ENCODE data around the gene GAB2.

GRCh38 chr11:78376858-78377257 is 40.8 kb downstream of the GAB2 start:
- TF ChIP-seq PATZ1 (CRISPR knock-in tag; IDR thresholded peaks at IDR 0.05; ENCODE audit: borderline replicate concordance) (no peak), ZNF565 (CRISPR knock-in tag; conservative IDR thresholded peaks at IDR 0.05; ENCODE audit: low read depth) (no peak), ZNF8 (CRISPR knock-in tag; IDR thresholded peaks at IDR 0.05) (no peak), PPARA (CRISPR knock-in tag; IDR thresholded peaks at IDR 0.05; ENCODE audit: borderline replicate concordance) (no peak), TOX (CRISPR knock-in tag; IDR thresholded peaks at IDR 0.05; ENCODE audit: borderline replicate concordance) (no peak), GLIS3 (CRISPR knock-in tag; IDR thresholded peaks at IDR 0.05) (no peak), OSR1 (CRISPR knock-in tag; IDR thresholded peaks at IDR 0.05) (no peak), TCF4 (CRISPR knock-in tag; IDR thresholded peaks at IDR 0.05; ENCODE audit: borderline replicate concordance) (no peak), ARNTL (CRISPR knock-in tag; IDR thresholded peaks at IDR 0.05; ENCODE audit: borderline replicate concordance, low read depth) (no peak), RARB (CRISPR knock-in tag; IDR thresholded peaks at IDR 0.05) (no peak), TSHZ2 (CRISPR knock-in tag; IDR thresholded peaks at IDR 0.05) (no peak)

Data from SK-N-SH treated with all-trans-retinoic acid at 6 μM for 48 hours (cell line).